ENCODE measurements around the gene DIP2B. TPM values are rescaled to one million over a fixed set of nuclear protein-coding genes. Genes with fewer than 3 reads are reported as not detected.
"Not testable (repeated sequence)": the region's sequence is repeated elsewhere in the genome, so short reads cannot be mapped to it uniquely, and the experiment has no call there.

Gene DIP2B
- total and polyA plus RNA-seq, 12 donors: 3.4 to 46.6 (median 25.0) TPM

GRCh38 chr12:50556273-50556672, 51.5 kb downstream of the DIP2B start:
- no peak for DNase-seq
- H3K27me3 ChIP-seq: no peaks in the 10 kb centered on the region
- 93 to 96% (median 95%) methylated on average over 11 of the region's 11 CpGs for WGBS, 4 donors

GRCh38 chr12:50556796-50557195, 52.0 kb downstream of the DIP2B start:
- peak in 5 of 7 donors; percentile 42 to 54 (median 50) for DNase-seq
- H3K9me3 ChIP-seq (replicated peaks in 1 of 3); H3K4me3 ChIP-seq; H3K27me3 ChIP-seq; H3K27ac ChIP-seq; intact Hi-C loops (cut with DNase I); H3K36me3 ChIP-seq (replicated peaks in 1 of 2): not testable (repeated sequence)
- WGBS, 4 donors: 54 to 72% (median 64%) methylated on average over 7 of the region's 7 CpGs
- H3K4me1 ChIP-seq (replicated peaks in 1 of 2): peaks cover 0 to 26% of the 10 kb centered on the region in 2 donors

More at GRCh38 chr12:50556273-50556672, 51.5 kb downstream of the DIP2B start:
- no peak overlapping the region for H3K27ac ChIP-seq
- H3K9me3 ChIP-seq (replicated peaks in 1 of 3): no peaks in the 10 kb centered on the region
- intact Hi-C loops (cut with DNase I): no loop called here
- H3K4me3 ChIP-seq: no peak overlapping the region
- TF ChIP-seq CTCF (IDR thresholded peaks at IDR 0.05) (no peak), POLR2A (IDR thresholded peaks at IDR 0.05) (no peak)
- peaks cover 0 to 23% of the 10 kb centered on the region in 2 donors for H3K4me1 ChIP-seq (replicated peaks in 1 of 2)
- H3K36me3 ChIP-seq (replicated peaks in 1 of 2): no peaks in the 10 kb centered on the region

GRCh38 chr12:50557421-50557820, 52.6 kb downstream of the DIP2B start:
- no peak overlapping the region for H3K4me3 ChIP-seq
- 86 to 97% (median 93%) methylated on average over 1 to 2 of the region's 2 CpGs for WGBS, 4 donors
- H3K9me3 ChIP-seq (replicated peaks in 1 of 3): no peaks in the 10 kb centered on the region
- no peak overlapping the region for H3K27ac ChIP-seq
- intact Hi-C loops (cut with DNase I): no loop called here
- no peak for DNase-seq
- no peak for TF ChIP-seq POLR2A (IDR thresholded peaks at IDR 0.05)
- TF ChIP-seq CTCF (IDR thresholded peaks at IDR 0.05): no peak
- H3K4me1 ChIP-seq (replicated peaks in 1 of 2): peaks cover 0 to 33% of the 10 kb centered on the region in 2 donors
- no peaks in the 10 kb centered on the region for H3K36me3 ChIP-seq (replicated peaks in 1 of 2)
- H3K27me3 ChIP-seq: no peaks in the 10 kb centered on the region

- Histone ChIP-seq H3K4me1 (replicated peaks in 1 of 2) (peaks cover 0 to 44% of the 10 kb centered on the region in 2 donors), H3K9me3 (replicated peaks in 1 of 3) (no peaks in the 10 kb centered on the region), H3K27ac (no peak overlapping the region), H3K36me3 (replicated peaks in 1 of 2) (no peaks in the 10 kb centered on the region), H3K4me3 (no peak overlapping the region), H3K27me3 (no peaks in the 10 kb centered on the region)
- 14 to 19% (median 17%) methylated on average over 1 of the region's 1 CpG for WGBS, 4 donors
- DNase-seq: no peak
- no peak for TF ChIP-seq POLR2A (IDR thresholded peaks at IDR 0.05)
- no peak for TF ChIP-seq CTCF (IDR thresholded peaks at IDR 0.05)
- intact Hi-C loops (cut with DNase I): no loop called here
These were observed 54.2 kb downstream of the DIP2B start for GRCh38 chr12:50558970-50559369.

Measured in adrenal gland (tissue), 12 donors.